Hepatocyte (in vitro differentiated cells): Measurements from ENCODE around the gene IFT43.

ENCODE experiments used
- EZH2 ChIP-seq: fragments of 200-600 bp; sonication (generic); IDR thresholded peaks from 2 replicates; pipeline ENCODE4 v1.6.1; 2016; ENCODE audit warnings: antibody characterized with exemption, mild to moderate bottlenecking, borderline replicate concordance
- EZH2phosphoT487 ChIP-seq: fragments of 200-600 bp; sonication (generic); IDR thresholded peaks from one replicate; pipeline ENCODE4 v1.6.1; 2018; ENCODE audit warnings: antibody characterized with exemption, mild to moderate bottlenecking, low read depth, moderate library complexity; ENCODE audit not compliant: unreplicated experiment, severe bottlenecking
- TF ChIP-seq, protein P1 (sequence below): fragments of 200-600 bp; sonication (generic); IDR thresholded peaks from 2 replicates; pipeline ENCODE4 v1.5.1; 2016; ENCODE audit warnings: antibody characterized with exemption, mild to moderate bottlenecking; ENCODE audit not compliant: poor library complexity

DNA sequence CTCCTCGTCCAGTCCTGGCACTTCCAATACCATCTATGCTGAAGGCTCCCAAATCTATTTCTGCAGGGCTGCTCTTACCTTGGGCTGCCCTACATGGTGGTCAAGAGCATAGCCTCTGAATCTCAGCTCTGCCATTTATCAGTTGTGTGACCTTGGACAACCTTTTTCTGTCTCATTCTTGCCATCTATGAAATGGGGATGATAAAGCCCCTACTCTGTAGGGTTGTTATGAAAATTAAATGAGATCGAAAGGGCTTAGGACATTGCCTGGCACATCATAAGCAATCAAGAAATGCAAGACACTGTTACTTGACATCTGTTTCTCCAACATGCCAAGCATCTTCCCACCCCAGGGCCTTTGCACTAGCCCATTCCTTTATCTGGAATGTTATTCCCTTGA lies 120.6 kb downstream of the IFT43 start:
- no peak for TF ChIP-seq EZH2phosphoT487
- TF ChIP-seq, protein P1, sequence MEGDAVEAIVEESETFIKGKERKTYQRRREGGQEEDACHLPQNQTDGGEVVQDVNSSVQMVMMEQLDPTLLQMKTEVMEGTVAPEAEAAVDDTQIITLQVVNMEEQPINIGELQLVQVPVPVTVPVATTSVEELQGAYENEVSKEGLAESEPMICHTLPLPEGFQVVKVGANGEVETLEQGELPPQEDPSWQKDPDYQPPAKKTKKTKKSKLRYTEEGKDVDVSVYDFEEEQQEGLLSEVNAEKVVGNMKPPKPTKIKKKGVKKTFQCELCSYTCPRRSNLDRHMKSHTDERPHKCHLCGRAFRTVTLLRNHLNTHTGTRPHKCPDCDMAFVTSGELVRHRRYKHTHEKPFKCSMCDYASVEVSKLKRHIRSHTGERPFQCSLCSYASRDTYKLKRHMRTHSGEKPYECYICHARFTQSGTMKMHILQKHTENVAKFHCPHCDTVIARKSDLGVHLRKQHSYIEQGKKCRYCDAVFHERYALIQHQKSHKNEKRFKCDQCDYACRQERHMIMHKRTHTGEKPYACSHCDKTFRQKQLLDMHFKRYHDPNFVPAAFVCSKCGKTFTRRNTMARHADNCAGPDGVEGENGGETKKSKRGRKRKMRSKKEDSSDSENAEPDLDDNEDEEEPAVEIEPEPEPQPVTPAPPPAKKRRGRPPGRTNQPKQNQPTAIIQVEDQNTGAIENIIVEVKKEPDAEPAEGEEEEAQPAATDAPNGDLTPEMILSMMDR, result no peak
- no peak for TF ChIP-seq EZH2
